HG02623 (cell line): Measurements from ENCODE around the gene IL32.

Experiments used
- ATAC-seq: cut with Tn5 transposase; IDR thresholded peaks from one replicate; pipeline ENCODE4 v1.9.1; 2021; ENCODE audit warnings: moderate library complexity; ENCODE audit not compliant: unreplicated experiment

IL32 gene

DNA sequence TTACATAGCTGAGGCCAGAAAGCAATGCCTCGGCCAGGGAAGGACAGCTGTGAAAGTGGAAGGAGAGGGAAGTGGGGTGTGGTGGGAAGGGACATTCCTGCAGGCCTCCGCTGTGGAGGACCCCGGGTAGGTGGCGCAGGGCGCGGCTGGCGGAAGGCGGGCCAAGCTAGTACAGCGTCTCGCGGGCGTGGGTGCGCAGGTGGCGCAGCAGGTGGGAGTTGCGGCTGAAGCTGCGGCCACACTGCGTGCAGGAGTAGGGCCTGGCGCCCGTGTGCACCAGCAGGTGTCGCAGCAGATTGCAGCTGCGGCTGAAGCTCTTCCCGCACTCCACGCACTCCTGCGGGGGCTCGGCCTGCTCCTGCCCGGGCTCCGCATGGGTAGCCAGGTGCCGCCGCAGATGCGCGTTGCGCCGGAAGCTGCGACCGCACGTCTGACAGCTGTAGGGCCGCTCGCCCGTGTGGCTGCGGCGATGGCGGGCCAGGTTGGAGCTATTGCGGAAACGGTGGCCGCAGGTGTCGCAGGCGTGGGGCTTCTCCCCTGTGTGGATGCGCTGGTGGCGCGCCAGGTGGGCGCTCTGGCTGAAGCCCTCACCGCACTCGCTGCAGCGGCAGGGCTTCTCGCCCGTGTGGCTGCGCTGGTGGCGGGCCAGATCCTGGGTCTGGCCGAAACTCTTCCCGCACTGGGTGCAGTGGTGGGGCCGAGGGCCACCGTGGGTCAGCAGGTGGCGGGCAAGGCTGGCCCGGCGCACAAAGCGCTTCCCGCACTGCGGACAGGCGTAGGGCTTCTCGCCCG lies 23.7 kb downstream of the IL32 start:
- ATAC-seq = no peak

DNA sequence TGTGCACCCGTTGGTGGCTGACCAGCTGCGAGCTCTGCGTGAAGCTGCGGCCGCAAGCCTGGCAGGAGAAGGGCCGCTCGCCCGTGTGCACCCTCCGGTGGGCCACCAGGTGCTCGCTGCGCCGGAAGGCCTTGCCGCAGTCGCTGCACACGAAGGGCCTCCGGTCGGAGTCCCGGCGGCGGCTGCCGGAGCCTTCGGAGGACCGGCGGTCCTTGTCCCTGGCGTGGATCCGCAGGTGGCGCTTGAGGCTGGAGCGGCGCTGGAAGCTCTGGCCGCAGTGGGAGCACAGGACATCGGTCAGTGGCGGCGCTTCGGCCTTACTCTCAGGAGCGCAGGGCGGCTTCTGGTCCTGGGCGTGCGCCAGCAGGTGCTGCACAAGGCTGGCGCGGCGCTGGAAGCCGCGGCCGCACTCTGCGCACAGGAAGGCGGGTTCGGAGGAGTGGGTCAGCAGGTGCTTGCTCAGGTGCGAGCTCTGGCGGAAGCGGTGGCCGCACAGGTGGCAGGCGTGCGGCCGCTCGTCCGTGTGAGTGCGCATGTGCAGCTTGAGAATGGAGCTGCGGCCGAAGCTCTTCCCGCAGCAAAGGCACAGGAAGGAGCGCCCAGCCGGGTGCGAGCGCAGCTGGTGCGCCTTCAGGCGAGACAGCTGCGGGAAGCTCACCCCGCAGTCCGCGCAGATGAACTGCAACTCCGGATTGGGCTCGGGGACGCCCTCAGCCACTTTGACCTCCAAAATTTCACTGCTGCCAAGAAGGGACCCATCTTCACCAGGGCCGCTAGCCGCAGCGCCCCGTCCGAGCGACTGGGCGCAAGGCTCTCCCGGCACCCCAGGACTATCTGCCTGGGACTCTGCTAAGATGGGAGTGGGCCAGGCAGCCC lies 24.5 kb downstream of the IL32 start:
- ATAC-seq = no peak

DNA sequence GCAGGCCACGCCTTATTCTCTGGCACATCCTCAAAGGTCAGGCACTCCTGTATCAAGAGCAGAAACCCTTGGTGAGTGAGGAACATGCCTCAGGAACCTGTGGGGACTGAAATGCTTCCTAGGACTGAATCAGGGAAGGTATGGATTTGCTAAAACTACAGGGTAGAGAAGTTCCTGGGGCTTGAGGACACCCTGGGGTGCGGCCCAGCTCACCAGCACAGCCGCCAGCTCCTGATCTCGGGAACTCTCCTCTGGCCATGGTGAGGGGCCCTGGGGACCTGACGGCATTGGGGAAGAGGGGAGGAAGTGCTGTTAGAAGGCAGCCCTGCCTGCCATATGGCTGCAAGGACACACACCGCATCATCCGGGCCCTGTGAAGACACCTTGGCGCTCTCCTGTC lies 26.1 kb downstream of the IL32 start:
- no peak for ATAC-seq

DNA sequence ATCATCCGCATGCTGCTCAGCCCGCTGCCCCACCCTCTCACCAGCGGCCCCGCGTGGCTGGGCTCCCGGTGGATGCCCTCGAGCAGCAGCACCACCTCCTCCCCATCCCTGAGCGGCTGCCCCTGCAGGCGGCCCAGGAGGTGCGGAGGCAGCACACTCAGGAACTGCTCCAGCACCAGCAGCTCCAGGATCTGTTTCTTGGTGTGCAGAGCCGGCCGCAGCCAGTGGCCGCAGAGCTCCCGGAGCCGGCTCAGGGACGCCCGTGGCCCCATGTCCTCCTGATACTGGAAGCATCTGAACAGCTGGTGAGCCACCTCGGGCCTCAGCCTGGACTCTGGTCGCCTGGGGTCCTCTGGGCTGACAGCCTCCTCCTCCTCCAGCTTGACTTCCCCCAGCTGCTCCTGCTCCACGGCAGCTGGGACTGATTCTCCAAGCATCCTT lies 27.1 kb downstream of the IL32 start:
- no peak for ATAC-seq

DNA sequence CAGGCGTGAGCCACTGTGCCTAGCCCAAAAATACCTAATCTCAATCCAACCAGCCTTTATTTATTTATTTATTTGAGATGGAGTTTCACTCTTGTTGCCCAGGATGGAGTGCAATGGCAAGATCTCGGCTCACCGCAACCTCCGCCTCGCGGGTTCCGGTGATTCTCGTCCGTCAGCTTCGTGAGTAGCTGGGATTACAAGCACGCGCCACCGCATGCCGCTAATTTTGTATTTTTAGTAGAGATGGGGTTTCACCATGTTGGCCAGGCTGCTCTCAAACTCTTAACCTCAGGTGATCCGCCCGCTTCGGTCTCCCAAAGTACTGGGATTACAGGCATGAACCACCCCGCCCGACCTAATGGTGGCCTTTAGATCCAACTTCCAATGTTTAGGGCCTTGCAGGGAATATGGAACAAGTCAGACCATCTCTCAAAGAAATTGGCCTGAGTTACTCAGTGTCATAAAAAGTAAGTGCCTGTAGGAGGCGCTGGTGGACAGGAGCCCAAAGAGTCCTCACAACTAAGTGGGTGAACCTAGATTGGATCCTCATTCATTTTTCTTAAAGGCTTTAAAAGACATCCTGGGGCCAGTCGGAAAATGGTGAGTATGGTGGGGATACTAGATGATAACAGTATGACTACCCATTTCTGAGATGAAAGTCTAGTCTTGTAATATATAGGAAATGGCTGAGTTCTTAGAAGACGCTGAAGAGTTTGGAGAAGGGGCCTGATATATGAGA lies 29.0 kb downstream of the IL32 start:
- ATAC-seq = no peak

DNA sequence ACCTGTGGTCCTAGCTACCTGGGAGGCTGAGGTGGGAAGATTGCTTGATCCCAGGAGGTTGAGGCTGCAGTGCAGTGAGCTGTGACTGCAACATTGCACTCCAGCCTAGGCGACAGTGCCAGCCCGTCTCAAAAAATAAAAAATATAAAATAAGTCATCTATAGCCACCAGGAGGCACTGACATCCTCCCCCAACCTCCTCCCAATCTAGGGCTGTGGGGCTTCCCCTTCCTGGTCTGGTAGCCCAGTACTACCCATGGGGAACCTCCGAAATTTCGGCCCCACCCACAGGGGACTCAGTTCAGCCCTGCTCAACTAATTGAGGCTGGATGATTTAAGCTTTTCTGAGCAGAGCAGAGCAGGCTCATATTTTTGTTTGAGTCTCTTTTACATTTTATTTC lies 30.4 kb downstream of the IL32 start:
- ATAC-seq = no peak

DNA sequence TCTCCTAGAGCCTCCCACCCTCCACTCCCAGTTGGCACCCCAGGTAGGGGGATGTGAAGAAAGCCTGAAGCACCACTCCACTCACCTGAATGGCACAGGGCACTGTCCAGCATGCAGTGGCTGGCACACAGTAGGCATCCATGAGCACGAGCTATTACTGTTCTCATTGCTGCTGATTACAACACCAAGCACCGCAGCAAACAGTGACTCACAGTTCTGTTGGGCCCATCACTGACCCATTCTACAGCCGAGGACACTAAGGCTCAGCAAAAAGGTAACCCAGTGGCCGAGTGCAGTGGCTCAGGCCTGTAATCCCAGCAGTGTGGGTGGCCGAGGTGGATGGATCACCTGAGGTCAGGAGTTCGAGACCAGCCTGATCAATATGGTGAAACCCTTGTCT lies 30.9 kb downstream of the IL32 start:
- ATAC-seq = no peak

DNA sequence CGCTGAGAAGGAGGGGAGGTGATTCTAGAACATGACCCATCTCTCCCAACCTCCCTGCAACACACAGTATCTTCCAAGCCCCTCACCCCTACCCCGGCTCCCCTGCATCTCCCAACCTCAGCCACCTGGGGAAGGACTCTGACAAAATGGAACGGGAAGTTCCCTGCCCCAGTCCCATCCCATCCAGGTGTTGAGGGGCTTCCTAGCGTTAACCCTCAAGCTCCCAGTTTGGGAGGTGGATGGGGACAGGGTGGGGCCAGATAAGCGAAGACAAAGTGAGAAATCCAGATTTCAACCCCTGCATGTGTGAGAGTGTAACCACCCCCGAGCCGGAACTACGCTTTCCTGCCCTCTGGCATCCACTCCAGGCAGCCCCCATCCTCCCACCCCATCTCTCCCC lies 31.8 kb downstream of the IL32 start:
- no peak for ATAC-seq

DNA sequence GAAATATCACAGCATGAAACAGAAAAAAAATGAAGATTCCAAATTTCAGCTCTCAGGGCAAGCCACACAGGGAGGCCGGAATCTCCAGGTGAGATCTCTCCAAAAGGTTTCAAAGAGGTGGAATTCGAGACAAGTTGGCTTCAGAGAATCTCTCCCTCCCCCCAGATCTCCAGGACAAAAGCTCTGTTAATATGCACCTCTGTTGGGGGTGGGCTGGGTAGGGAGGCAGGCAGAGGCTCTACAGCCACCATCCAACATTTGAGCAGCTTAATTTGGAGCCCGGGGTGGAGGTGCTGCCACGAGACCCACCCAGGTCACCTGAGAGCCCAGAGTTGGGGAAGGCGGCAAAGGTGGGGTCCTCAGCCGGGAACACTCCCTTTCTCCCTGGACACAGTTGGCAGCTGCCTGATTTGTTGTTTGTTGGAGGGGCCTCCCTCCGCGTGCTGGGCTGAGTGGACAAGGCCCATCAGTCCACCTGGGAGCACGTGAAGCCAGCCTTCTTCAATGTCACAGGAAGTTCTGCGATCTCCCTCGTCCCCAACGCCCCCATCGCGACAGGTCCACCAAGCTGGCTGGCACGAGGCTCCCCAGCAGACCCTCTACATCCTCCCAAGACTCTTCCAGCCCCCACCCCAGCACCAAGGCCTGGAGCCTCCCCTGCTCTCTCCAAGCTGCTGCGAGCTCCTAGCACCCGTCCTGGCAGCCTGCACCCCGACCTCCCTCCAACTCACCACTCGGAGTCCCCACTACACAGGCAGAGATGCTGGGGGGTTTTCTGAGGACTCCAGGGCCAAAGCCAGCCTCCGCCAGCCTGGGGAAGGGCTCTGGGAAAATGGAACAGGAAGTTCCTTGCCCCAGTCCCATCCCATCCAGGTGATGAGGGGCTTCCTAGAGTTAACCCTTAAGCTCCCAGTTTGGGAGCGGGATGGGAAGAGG lies 33.3 kb downstream of the IL32 start, which contains the start of gene ZSCAN10:
TSS of gene ZSCAN10 (minus strand) at position 836 of the 936 bp plus-strand sequence. CDS start 6,357 bp downstream, outside the sequence.
- no peak for ATAC-seq

DNA sequence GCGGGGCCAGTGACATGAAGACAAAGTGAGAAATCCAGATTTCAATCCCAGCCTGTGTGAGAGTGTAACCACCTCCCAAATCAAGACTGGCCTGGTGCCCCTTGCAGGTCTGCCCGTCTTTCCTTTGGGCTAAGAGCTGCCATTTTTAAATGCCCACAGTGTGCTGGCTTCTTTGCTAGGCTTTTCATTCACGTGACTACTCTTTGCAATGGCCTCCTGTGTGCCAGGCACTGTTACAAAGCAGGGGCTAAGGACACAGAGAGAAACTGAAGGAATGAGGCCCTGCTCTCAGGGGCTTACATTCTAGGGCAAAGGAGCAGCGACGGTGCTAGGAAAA lies 33.9 kb downstream of the IL32 start:
- no peak for ATAC-seq

DNA sequence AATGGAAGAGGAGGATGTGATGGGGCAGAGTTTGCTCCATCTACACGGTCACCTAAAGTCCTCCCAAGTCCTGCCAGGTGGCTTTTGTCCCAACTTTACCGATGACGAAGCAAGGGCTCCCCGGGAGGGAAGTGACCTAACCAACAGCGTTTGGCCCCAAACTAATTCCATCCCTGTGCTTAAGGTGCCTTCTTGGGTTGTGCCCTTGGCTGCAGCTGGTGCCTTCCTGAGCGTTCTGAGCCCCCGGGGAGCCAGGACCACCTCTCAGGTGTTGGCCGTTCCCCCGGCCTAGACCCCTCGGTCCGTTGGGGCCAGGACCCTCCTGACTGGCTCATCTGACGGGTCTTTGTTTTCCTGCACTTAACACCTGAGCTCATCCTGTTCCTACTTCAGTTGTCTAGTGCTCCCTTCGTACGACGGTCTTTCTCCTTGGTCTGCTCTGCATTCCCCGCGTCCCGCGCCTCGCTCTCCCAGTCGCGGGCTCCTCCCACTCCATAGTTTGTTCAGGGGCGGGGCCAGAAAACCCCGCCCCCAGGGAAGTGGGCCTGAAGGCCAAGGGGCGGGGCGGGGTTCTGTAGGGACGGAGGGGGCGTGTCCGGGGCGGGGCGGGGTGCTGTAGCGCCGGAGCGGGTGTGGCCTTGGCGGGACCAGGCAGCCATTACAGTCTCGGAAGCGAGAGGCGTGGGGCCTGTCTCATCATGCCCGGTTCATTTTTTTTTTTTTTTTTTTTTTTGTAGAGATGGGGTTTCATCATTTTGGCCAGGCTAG lies 34.5 kb downstream of the IL32 start:
- peak; percentile 54 for ATAC-seq

DNA sequence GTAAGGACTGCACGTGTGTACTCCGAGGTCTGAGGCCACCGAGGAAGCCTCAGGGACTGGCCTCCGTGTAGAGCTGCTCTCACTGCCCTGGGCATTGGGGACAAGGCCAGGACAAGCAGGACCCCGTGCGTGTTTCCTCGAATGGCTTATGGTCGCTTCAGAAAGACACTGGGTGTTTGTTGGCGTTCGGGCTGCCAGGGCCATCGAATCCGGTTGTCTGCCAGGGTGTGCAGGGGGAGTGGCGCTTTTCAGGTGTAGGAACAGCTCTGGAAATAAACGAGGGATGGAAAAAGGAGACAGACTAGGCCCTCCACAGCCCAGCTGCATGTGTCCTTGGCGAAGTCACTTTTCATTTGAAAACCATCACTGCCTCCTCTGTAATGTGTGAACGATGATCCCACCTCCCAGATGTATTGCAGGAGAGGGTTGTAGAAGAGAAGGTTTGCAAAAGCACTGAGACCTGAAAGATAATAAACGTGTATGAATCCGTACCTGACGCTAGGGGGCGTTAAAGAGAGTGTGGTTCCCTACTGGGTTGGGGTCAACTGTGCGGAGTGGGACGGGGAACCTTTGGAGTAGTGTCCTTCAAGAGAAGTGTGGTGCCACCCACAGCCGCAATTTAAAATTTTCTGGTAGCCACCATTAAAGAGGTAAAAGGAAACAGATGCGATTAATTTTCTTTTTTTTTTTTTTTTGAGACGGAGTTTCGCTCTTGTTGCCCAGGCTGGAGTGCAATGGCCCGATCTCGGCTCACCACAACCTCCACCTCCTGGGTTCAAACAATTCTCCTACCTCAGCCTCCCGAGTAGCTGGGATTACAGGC lies 35.8 kb downstream of the IL32 start:
- no peak for ATAC-seq

DNA sequence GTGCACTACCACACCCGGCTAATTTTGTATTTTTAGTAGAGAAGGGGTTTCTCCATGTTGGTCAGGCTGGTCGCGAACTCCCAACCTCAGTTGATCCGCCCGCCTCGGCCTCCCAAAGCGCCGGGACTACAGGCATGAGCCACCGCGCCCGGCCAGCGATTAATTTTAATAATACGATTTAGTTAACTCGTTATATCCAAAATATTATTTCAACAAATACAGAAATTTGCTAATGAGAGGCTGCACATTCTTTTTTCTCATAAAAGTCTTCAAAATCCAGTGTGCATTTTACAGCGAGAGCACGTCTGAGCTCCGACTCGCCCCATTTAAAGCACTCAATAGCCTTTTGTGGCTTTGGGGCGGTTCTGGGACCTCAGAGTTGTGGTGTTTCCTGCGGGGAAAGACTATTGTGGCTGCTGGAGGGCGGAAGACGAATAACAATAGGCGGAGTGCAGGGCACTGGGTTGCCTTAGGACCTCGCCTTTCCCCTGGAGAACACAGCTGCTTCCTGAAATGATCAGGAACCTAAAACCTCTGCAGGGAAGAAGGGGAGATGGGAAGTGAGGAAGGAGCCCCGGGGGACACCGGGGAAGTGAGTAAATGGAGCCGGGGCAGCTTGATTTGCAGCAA lies 36.5 kb downstream of the IL32 start:
- ATAC-seq = no peak

DNA sequence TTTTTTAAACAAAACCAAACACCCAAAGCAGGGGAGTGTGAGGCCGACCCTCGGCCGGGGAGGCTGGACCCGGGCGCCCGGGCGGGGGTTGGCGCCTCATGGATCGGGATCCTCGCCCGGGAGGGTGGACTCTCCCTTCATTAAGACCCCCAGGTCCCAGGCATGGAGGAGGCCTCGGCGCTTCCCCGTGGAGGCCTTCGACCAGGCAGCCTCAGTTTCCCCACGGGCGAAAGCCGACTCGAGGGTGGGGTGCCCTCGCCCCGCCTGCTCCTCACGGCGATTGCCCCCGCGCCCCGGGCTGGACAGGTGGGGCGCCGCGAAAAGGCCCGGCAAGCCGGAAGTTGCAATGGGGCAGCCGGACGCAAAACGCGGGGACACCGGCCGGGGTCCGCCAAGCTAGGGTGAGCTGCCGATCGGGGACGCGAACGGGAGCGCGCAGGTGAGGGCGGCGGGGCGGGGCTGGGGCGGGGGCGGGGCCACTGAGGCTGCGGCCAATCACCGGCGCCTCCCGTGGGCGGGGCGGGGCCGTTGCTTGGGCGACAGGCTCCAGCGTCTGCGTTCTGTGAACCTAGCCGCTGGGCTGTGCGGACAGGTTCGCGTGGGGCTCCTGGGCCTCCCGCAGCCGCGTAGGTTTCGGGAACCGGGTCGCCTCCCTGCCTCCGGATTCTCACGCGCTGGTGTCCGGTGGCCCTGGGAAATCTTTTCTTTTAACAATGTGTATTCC lies 40.9 kb downstream of the IL32 start:
- ATAC-seq = peak; percentile 75

DNA sequence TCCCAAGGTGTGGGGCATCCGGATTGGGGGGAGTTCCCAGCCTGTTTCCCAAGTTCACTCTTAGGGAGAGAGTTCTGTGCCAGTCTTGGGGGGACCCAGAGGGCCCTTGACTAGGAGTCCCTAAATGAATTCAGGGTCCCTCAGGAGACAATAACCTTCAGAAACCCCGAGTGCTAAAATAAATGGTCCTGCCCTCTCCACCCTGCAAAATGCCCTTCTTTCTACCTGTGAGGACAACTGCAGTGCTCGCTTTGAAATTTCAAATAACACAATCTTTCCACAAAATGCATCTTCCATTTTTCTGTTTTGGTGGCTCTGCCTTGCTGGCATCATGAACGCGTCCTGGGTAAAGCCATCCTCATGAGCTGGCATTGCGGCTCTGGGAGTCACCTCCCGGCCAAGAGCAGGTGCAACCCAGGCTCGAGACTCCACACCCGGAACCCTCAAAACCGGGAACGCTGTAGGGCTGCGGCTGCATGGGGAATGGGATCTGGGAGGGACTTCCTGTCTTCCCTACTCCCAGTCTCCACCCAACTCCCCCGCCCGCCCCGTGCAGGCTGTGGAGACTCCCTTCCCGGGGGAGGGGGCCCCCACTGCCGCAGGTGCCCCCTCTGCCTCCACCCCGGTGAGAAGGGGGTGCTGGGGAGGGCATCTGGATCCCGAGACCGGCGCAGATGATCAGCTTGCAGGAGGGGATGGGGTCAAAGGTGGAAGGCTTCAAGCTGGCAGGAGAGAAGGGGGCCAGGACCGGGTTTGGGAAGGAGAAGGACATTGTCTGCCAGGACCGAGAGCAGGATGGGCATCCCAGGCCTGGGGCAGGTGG lies 46.8 kb downstream of the IL32 start, which contains the start of gene ZNF205:
TSS of gene ZNF205 (plus strand) at position 529 of the 823 bp plus-strand sequence. CDS start 845 bp downstream, outside the sequence.
- ATAC-seq = no peak

DNA sequence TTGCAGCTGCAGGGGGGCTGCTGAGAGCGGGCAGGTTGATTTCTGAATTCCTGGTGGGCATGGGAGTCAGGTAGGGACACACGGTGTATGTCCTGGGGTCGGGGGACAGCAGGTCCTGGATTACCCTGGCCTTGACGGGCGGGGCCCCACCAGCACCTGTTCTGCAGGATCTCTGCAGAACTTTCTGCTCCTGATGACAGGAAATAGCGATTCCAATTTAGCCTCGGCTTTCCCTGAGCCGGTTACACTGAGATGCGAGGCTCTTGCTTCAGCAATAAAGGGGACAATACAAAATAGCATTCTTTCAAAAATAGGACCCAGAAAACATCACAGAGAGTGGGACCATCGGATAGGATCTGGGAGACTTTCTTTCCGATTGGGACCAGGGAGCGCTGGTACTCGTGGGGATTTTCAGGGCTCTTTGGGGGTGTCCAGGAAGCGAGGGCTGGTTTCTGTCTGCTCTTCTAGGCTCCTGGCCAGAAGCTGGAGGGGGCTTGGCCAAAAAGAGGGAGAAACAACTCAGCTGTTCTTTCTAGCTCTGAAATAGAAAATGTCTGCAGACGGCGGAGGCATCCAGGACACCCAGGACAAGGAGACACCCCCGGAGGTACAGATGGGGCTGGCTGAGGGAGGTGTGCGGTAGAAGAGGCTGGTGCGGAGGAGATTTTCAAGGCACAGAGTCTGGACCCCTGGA lies 47.6 kb downstream of the IL32 start:
- ATAC-seq = no peak
